Measurements from ENCODE around the gene AGER.
"Not testable (repeated sequence)": the region's sequence is repeated elsewhere in the genome, so short reads cannot be mapped to it uniquely, and the experiment has no call there.

GRCh38 chr6:32185681-32186131 lies 1.7 kb upstream of the AGER start:
- not testable (repeated sequence) for TF ChIP-seq POLR2AphosphoS5 (IDR thresholded peaks at IDR 0.05; ENCODE audit: low read depth, low read length); EP300 (IDR thresholded peaks at IDR 0.05; ENCODE audit: borderline replicate concordance in 1 of 2, low read depth in 1 of 2, low read length in 1 of 2); RAD21 (IDR thresholded peaks at IDR 0.05; ENCODE audit: low read length); CTCF (IDR thresholded peaks at IDR 0.05); TAF1 (IDR thresholded peaks at IDR 0.05; ENCODE audit: borderline replicate concordance, low read depth, low read length); NFIC (IDR thresholded peaks at IDR 0.05; ENCODE audit: borderline replicate concordance); USF1 (IDR thresholded peaks at IDR 0.05; ENCODE audit: borderline replicate concordance, low read depth); TCF12 (IDR thresholded peaks at IDR 0.05); RCOR1 (IDR thresholded peaks at IDR 0.05; ENCODE audit: low read length); REST (IDR thresholded peaks at IDR 0.05; ENCODE audit: low read depth, low read length); IRF3 (IDR thresholded peaks at IDR 0.05; ENCODE audit: low read depth, low read length)
